Activated CD4-positive, alpha-beta T cell treated with anti-CD3 and anti-CD28 coated beads for 1 hour (primary cell): ENCODE data around the gene ATP11B.
"Not testable (repeated sequence)": the region's sequence is repeated elsewhere in the genome, so short reads cannot be mapped to it uniquely, and the experiment has no call there.

Experiments used
- DNase-seq: peaks from one replicate; pipeline ENCODE4 v3.0.0-alpha.2; 2020

Gene ATP11B

GRCh38 chr3:182848906-182849305 is 55.6 kb downstream of the ATP11B start:
- no peak for DNase-seq

DNA sequence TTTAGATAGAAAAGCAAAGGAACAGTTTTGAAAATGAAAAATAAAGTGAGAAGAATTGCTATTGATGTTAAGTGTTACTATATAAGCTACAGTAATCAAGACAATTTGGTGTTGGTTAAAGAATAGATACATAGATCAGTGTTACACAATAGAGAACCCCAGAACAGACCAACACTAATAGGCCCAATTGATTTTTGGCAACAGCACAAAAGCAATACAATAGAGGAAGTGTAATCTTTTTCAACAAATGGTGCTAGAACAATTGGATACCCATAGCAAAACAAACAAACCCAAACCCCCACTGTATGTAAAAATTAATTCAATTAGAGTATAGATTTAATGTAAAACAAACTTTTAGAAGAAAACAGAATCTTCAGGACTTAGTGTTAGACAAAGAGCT is 61.8 kb downstream of the ATP11B start:
- DNase-seq: no peak

- no peak for DNase-seq
Observed at GRCh38 chr3:182861348-182861747, 68.0 kb downstream of the ATP11B start.

GRCh38 chr3:182862159-182862860 is 69.0 kb downstream of the ATP11B start:
- no peak for DNase-seq

GRCh38 chr3:182869059-182869458 is 75.8 kb downstream of the ATP11B start:
- DNase-seq: no peak

- DNase-seq: not testable (repeated sequence)
Observed at GRCh38 chr3:182870917-182871316, 77.6 kb downstream of the ATP11B start.

- no peak for DNase-seq
Observed at GRCh38 chr3:182879031-182879611, 85.8 kb downstream of the ATP11B start.

DNA sequence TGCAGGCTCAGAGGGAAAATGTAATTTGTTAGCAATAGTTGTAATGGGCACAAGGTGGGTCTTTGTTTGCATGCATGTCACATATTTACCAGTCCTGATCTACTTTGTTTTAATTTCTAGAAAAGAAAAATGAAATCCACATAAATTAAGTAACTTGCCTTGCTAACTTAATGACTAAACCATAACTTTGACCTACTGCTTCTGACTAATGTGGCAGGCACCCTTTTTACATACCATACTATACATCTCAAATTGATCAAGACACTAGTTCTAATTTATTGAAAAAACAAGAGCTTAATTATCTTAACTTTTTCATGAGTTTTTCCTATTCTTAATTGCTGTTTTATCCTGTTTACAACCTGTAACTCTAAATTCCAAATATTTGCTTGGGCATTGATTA is 93.2 kb downstream of the ATP11B start:
- DNase-seq: no peak

DNA sequence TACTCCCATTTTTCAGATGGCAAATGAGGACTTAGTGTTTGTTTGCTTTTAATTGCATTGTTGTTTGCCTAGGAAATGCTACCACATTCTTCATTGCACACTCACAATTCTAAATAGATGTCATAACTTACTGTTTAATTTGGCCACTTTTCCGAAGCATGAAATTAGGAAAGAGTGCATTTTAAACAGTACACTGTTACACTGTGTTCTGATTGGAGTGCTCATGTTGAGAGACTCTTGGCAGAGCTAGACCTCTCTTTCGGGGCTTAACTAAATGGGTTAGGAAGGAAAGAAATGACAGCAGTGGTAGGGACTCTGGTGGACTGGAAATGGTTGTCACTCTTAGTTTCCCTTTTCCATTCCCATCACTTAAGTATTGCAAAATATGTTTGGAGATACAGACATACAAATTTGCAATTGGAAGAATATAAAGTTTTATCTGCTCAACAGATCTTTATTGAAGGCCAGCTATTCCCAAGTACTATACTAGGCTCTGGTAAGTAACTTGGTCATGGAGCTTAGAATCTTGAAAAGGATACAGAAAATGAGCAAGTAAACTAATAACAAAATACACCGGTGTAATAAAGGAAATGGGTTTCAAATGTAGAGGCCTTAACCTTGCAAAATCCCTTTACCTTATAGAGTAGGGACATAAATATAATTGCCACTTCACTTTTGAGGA is 96.8 kb downstream of the ATP11B start:
- no peak for DNase-seq

DNA sequence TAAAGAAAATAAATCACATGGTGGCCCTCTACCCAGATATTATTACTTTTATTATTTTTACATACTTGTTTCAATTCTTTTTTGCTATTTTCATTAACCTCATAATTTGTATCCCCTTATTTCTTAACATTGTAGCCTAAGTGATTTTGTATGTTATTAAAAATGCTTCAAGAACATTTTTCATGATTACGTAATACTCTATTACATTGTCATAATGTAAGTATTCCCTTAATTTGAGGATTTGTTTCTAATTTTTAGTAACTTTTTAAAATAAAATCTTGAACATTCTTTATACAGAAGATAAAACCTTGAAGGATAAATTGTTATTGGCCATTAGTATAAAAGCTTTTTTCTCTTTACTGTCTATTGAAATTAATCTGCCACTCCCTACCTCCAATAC is 98.1 kb downstream of the ATP11B start:
- DNase-seq: no peak

DNA sequence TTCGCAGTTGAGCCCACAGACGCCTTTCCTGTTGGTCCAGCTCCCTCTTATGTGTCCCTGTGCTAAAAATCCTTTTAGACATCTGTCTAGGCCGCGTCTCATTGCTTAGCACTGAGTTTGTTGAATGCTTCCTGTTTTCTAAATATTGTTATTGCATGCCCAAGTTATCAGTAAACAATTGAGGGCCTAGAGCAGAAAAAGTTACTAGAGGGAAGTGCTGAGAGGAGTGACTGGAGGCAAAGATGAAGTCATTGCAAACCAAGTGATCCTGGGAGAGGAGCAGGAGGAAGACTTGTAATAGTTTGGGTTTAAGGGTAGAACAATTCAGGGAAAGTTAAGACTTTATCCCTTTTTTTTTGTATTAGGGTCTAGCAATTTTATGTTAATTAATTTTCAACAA is 98.9 kb downstream of the ATP11B start:
- no peak for DNase-seq

GRCh38 chr3:182895513-182896112 is 102.3 kb downstream of the ATP11B start:
- no peak for DNase-seq

- DNase-seq: no peak
Observed at GRCh38 chr3:182896553-182896952, 103.2 kb downstream of the ATP11B start.

DNA sequence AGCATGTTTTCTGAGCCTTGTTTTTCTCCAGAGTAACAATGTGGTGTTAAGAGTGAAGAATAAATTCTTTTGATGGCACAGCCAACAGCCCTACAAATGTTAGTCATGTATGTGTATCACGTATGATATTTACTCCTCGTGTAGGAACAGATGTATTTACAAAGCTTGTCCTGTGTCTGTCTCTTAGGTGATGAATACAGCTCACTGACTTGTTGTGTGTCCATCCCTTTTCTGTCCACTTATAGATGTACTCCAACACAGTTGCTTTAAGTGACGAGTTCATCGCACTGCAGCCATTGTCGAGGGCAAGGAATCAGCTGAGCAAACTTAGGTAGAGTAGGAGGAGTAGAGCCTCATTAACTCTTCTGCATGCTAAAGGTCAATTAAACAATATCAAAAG is 108.9 kb downstream of the ATP11B start:
- no peak for DNase-seq

- DNase-seq: no peak
Observed at GRCh38 chr3:182904164-182904563, 110.9 kb downstream of the ATP11B start.

DNA sequence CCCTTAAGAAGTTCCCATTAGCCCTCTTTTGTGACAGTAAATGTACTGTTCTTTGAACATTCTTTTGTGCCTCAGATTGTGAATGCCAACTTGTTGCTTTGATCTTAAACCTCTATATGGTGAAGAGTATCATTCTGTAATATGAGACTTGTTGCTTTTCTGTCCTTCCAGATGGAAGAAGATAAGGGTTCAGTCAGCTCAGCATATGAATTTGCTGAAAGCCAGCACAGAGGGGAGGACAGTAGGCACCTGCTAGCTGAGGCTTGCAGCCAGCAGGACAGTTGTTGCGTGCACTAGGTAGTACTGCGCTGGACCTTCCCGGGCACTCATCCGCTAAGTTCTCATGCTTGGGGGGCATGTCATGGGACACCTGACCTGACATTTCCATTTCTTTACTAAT is 112.3 kb downstream of the ATP11B start:
- no peak for DNase-seq

DNA sequence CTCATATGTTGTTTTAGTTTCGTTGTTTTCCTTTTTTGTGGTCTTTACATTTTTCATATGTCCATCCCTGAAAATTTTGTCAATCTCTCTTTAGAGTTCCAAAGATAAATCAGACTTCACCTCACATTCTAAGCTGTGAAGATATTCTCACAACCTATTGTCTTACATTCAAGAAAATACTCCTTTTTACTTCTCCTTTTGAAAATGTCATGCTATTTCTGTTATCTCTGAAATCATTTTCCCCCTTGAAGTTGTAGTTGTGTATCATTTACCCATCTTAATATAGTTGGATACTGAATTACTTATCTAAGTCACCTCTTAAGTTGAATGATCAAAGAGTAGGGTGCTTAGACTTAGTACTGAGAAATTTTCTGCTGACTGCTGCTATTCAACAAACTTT is 112.7 kb downstream of the ATP11B start:
- no peak for DNase-seq

DNA sequence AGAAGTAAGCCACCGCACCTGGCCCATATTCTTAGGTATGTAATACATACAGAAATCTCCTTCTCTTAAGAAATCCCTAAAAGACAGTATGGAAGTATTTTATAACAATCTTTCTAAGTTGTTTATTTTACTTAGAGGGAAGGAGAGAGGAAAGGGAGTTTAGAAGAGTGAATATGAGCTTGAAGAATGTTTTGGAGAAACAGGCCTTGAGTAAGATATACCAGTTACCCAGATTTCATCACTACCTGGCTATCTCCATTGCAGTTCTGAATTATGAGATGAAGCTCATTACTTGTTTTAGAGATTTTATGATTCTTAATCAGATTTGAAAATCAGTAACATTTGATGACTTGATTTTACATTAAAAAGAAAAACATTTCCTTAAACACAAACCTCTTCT is 115.2 kb downstream of the ATP11B start:
- DNase-seq: no peak

GRCh38 chr3:182909318-182910040 is 116.2 kb downstream of the ATP11B start:
- DNase-seq: no peak

DNA sequence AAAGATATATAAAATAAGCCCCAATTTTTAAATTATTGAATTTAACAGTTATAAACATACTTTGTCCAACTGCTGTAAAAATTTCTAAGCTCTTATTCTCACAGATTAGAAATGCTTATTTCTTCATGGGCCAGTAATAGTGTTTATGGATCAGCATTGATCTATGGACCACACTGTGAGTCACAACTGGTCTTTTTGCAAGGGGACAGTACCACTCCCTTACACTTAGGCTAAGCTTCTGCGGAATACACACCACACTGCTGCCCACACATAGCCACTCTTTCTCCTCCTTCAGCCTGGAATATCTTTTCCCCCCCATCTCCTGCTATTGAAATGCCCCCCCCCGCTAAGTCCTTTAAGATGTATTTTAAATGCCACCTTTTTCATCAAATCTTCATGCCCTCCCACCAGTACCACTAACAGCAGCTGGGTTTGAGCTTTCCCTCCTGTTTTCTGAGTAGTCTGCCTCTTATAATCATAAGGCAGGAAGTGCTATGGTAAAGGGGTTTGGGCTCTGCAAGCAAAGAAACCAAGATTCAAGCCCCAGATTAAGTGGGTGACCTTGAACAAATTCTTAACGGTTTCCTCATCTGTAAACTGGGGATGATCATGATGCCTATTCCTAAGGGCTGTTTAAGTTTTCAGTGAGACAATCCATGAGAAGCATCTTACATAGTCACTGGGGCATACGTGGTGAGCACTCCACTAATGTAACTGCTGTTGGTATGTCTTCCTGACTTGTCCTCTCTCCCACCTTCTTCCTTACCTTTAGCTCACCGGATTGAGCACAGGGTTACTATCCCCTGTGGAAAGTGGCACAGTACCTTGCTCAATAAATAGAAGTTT is 117.9 kb downstream of the ATP11B start:
- no peak for DNase-seq

DNA sequence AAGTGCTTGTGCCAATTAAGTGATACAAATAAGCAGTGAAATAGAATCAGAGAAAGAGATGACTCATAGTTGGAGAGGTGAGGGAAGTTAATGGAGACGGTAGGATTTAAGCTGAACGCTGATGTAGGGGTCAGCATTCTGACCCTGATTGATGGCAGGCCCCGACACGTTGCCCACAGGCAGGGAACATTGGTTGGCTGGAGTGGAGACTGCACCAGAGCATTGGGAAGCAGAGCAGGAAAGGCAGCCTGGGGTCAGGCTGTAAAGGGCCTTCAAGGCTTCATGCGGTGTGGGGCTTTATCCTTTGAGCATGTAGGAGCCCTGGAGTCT is 118.4 kb downstream of the ATP11B start:
- no peak for DNase-seq

DNA sequence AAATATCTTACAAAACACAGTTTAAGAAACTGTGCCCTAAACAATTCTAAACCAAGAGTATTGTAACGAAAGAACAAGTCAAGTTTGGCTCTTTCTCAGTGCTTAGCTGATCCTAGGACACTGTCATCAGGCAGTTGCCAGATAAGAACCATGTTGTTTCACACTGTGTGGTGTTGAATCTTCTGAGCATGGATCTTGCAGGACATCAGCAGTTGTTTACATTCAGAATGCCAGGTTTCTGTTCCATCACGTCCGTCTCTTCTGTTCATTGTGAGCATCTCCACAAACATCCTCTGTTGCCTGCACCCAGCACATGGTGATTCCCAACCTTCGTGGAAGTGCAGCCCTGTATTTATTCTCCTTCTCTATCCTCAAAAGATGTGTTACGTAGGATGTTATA is 119.2 kb downstream of the ATP11B start:
- no peak for DNase-seq

GRCh38 chr3:182913889-182914288 is 120.6 kb downstream of the ATP11B start:
- DNase-seq: no peak
